Spleen (tissue), 11 donors: ENCODE data around the gene BLVRB. TPM values are rescaled to one million over a fixed set of nuclear protein-coding genes. Genes with fewer than 3 reads are reported as not detected.
"Not testable (repeated sequence)": the region's sequence is repeated elsewhere in the genome, so short reads cannot be mapped to it uniquely, and the experiment has no call there.

Experiments used
- DNase-seq: peaks from one replicate; pipeline ENCODE4 v3.0.0-alpha.2; 2020
- H3K27ac ChIP-seq, 8 donors: fragments of 200-600 bp; sonication (generic) in 7 of 8; 1 replicate in 4 of 8; 2 replicates in 4 of 8; pipeline versions ENCODE4 v1.5.0 to v1.8.0; 2016 to 2021; ENCODE audit warnings: inconsistent platforms in 4 of 8, mild to moderate bottlenecking in 4 of 8, moderate library complexity in 1 of 8
- H3K27me3 ChIP-seq, 7 donors: fragments of 200-600 bp; sonication (generic) in 6 of 7; replicated peaks in 1 of 7; 1 replicate in 4 of 7; 2 replicates in 3 of 7; pipeline versions ENCODE4 v1.5.0 to v1.8.0; 2016 to 2021; ENCODE audit warnings: inconsistent platforms in 3 of 7, mild to moderate bottlenecking in 1 of 7
- H3K36me3 ChIP-seq, 6 donors: fragments of 200-600 bp; sonication (generic) in 5 of 6; 1 replicate in 4 of 6; 2 replicates in 2 of 6; pipeline versions ENCODE4 v1.5.0 to v1.8.0; 2016 to 2021; ENCODE audit warnings: inconsistent platforms in 2 of 6
- H3K4me1 ChIP-seq, 6 donors: fragments of 200-600 bp; sonication (generic) in 5 of 6; 1 replicate in 3 of 6; 2 replicates in 3 of 6; pipeline versions ENCODE4 v1.5.0 to v1.8.0; 2016 to 2021; ENCODE audit warnings: inconsistent platforms in 3 of 6
- H3K4me3 ChIP-seq, 8 donors: fragments of 200-600 bp; sonication (generic) in 7 of 8; 1 replicate in 4 of 8; 2 replicates in 4 of 8; pipeline versions ENCODE4 v1.5.0 to v1.8.0; 2016 to 2021; ENCODE audit warnings: inconsistent platforms in 4 of 8, mild to moderate bottlenecking in 4 of 8, moderate library complexity in 2 of 8
- H3K9me3 ChIP-seq, 8 donors: fragments of 200-600 bp; sonication (generic) in 7 of 8; 1 replicate in 4 of 8; 2 replicates in 4 of 8; pipeline versions ENCODE4 v1.5.0 to v1.8.0; 2016 to 2021; ENCODE audit warnings: inconsistent platforms in 4 of 8
- CTCF ChIP-seq, 11 experiments: fragments of 200-600 bp in 7 of 11; fragments of 450-650 bp in 4 of 11; sonication (generic) in 4 of 11; IDR thresholded peaks in 8 of 11; conservative IDR thresholded peaks in 3 of 11; 1 replicate in 7 of 11; 2 replicates in 4 of 11; pipeline versions ENCODE4 v1.4.0 to v1.8.0; 2016 to 2021; ENCODE audit warnings: antibody characterized with exemption in 11 of 11, inconsistent platforms in 4 of 11, mild to moderate bottlenecking in 1 of 11
- POLR2A ChIP-seq, 3 donors: fragments of 450-650 bp; IDR thresholded peaks; one replicate each; pipeline ENCODE4 v1.5.1; 2017; ENCODE audit warnings: antibody characterized with exemption in 3 of 3, mild to moderate bottlenecking in 1 of 3
- POLR2AphosphoS5 ChIP-seq, 3 donors: sonication (generic); formaldehyde crosslinking; IDR thresholded peaks; one replicate each; pipeline ENCODE4 v1.5.1; 2017; ENCODE audit warnings: antibody characterized with exemption in 3 of 3
- WGBS, 5 donors: extraction: QIAGEN DNeasy Blood & Tissue Kit in 3 of 5; methylation state at CpG; one replicate each; pipeline versions ENCODE4 v1.1.5 to v1.1.7; 2013 to 2018; 5-methylcytosine and 5-hydroxymethylcytosine counted together
- intact Hi-C: fragments of 100-400 bp; cut with DNase I; formaldehyde crosslinking; loops from one replicate; pipeline ENCODE4 v1.15.0; 2023; ENCODE audit warnings: low total_unique reads
- polyA plus RNA-seq, 3 donors: library from polyadenylated mRNA; stranded (reverse); fragments of 200-250 nt; gene quantifications; one replicate each; pipeline ENCODE4 v1.2.1, GENCODE V29; 2013
- total RNA-seq, 7 donors: library from RNA; depleted of rRNA in 3 of 7; stranded (reverse); fragments of >200 nt in 3 of 7; fragmentation: NEBNext Ultra II Directional in 4 of 7; extraction: Animal tissue kit (Norgen Biotek cat#: 25700) in 4 of 7; gene quantifications; one replicate each; pipeline versions ENCODE4 v1.1.0 to v1.2.1, GENCODE V29; 2016 to 2021
- donor health status: healthy with polysubstance abuse.
- donor health status: DM: no; HTN: no; CAD: no; lungs with moderate emphysema.
- donor health status: DM: no; HTN: no; CAD: no.
- donor health status: Bipolar disorder and iron deficiency.
- donor health status: healthy.
- donor health status: DM: no; HTN: no; CAD: no.
- donor health status: DM: yes; HTN: yes; CAD: no.

Gene BLVRB
- total and polyA plus RNA-seq, 10 donors, result 90.6 to 243 (median 178) TPM

GRCh38 chr19:40492274-40492673 lies 26.7 kb upstream of the BLVRB start:
- no peak overlapping the region for H3K4me3 ChIP-seq
- H3K27me3 ChIP-seq, result peaks cover 0 to 33% (median 8%) of the 10 kb centered on the region in 7 donors
- no peaks in the 10 kb centered on the region for H3K36me3 ChIP-seq
- H3K27ac ChIP-seq, result no peak overlapping the region
- TF ChIP-seq POLR2A (IDR thresholded peaks at IDR 0.05) (no peak), POLR2AphosphoS5 (IDR thresholded peaks at IDR 0.05) (no peak), CTCF (IDR thresholded peaks at IDR 0.05 in 8 of 11, conservative IDR thresholded peaks at IDR 0.05 in 3 of 11) (no peak)
- WGBS, 5 donors, result 86 to 99% (median 96%) methylated on average over 3 of the region's 3 CpGs
- intact Hi-C loops, result no loop called here
- DNase-seq, result no peak
- H3K9me3 ChIP-seq, result no peaks in the 10 kb centered on the region
- peaks cover 0 to 6% (median 2%) of the 10 kb centered on the region in 6 donors for H3K4me1 ChIP-seq

GRCh38 chr19:40489882-40490230 lies 24.3 kb upstream of the BLVRB start:
- TF ChIP-seq POLR2AphosphoS5 (IDR thresholded peaks at IDR 0.05), result no peak
- TF ChIP-seq POLR2A (IDR thresholded peaks at IDR 0.05), result no peak
- no peak for TF ChIP-seq CTCF (IDR thresholded peaks at IDR 0.05 in 8 of 11, conservative IDR thresholded peaks at IDR 0.05 in 3 of 11)
- WGBS, 5 donors, result 60 to 77% (median 68%) methylated on average over 25 of the region's 25 CpGs
- Histone ChIP-seq H3K9me3 (no peaks in the 10 kb centered on the region), H3K36me3 (no peaks in the 10 kb centered on the region), H3K4me1 (peaks cover 0 to 6% (median 2%) of the 10 kb centered on the region in 6 donors), H3K27me3 (peaks cover 0 to 58% (median 10%) of the 10 kb centered on the region in 7 donors), H3K27ac (no peak overlapping the region), H3K4me3 (no peak overlapping the region)
- no peak for DNase-seq
- intact Hi-C loops, result no loop called here

GRCh38 chr19:40486017-40486416 lies 20.5 kb upstream of the BLVRB start:
- Histone ChIP-seq H3K36me3 (no peaks in the 10 kb centered on the region), H3K27ac (no peak overlapping the region), H3K4me3 (no peak overlapping the region), H3K27me3 (peaks cover 0 to 73% (median 10%) of the 10 kb centered on the region in 7 donors), H3K4me1 (peaks cover 0 to 6% (median 2%) of the 10 kb centered on the region in 6 donors), H3K9me3 (no peaks in the 10 kb centered on the region)
- TF ChIP-seq POLR2AphosphoS5 (IDR thresholded peaks at IDR 0.05), result no peak
- TF ChIP-seq POLR2A (IDR thresholded peaks at IDR 0.05), result no peak
- no peak for TF ChIP-seq CTCF (IDR thresholded peaks at IDR 0.05 in 8 of 11, conservative IDR thresholded peaks at IDR 0.05 in 3 of 11)
- intact Hi-C loops, result no loop called here
- 88 to 96% (median 95%) methylated on average over 3 of the region's 3 CpGs for WGBS, 5 donors
- no peak for DNase-seq

GRCh38 chr19:40475878-40476644 lies 10.5 kb upstream of the BLVRB start:
- H3K4me1 ChIP-seq, H3K4me3 ChIP-seq, H3K27me3 ChIP-seq, H3K9me3 ChIP-seq, H3K36me3 ChIP-seq, intact Hi-C loops, DNase-seq, H3K27ac ChIP-seq: not testable (repeated sequence)
- 85 to 94% (median 94%) methylated on average over 15 of the region's 15 CpGs for WGBS, 5 donors
